MG63 (cell line): Measurements from ENCODE around the gene CRTC2. TPM values are rescaled to one million over a fixed set of nuclear protein-coding genes. Genes with fewer than 3 reads are reported as not detected.
A peak's percentile ranks its signal among the peaks of the same experiment; 100 is the strongest.
"Not testable (repeated sequence)": the region's sequence is repeated elsewhere in the genome, so short reads cannot be mapped to it uniquely, and the experiment has no call there.

Experiments
- DNase-seq: peaks from one replicate; pipeline ENCODE4 v3.0.0-alpha.2; 2020
- H3K27me3 ChIP-seq: fragments of 250-450 bp; sonication (Bioruptor Pico); 2 replicates; pipeline ENCODE4 v1.5.1; 2020; ENCODE audit warnings: mild to moderate bottlenecking, moderate library complexity
- H3K36me3 ChIP-seq: fragments of 250-450 bp; sonication (Bioruptor Pico); 2 replicates; pipeline ENCODE4 v1.5.1; 2020; ENCODE audit warnings: mild to moderate bottlenecking, moderate library complexity
- H3K4me3 ChIP-seq: fragments of 250-450 bp; sonication (Bioruptor Pico); 2 replicates; pipeline ENCODE4 v1.5.1; 2020; ENCODE audit warnings: mild to moderate bottlenecking, moderate library complexity
- H3K9me3 ChIP-seq: fragments of 250-450 bp; sonication (Bioruptor Pico); 2 replicates; pipeline ENCODE4 v1.5.1; 2020; ENCODE audit warnings: mild to moderate bottlenecking, moderate library complexity
- total RNA-seq: library from RNA; depleted of rRNA; stranded (reverse); fragments of >200 nt; shearing (Covaris generic); gene quantifications from 2 replicates; pipeline ENCODE4 v1.2.3, GENCODE V29; 2014; ENCODE audit warnings: low replicate concordance; rRNA removed

The CRTC2 gene, protein sequence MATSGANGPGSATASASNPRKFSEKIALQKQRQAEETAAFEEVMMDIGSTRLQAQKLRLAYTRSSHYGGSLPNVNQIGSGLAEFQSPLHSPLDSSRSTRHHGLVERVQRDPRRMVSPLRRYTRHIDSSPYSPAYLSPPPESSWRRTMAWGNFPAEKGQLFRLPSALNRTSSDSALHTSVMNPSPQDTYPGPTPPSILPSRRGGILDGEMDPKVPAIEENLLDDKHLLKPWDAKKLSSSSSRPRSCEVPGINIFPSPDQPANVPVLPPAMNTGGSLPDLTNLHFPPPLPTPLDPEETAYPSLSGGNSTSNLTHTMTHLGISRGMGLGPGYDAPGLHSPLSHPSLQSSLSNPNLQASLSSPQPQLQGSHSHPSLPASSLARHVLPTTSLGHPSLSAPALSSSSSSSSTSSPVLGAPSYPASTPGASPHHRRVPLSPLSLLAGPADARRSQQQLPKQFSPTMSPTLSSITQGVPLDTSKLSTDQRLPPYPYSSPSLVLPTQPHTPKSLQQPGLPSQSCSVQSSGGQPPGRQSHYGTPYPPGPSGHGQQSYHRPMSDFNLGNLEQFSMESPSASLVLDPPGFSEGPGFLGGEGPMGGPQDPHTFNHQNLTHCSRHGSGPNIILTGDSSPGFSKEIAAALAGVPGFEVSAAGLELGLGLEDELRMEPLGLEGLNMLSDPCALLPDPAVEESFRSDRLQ
- total RNA-seq = 0.96 and 3.6 TPM in 2 replicates

DNA sequence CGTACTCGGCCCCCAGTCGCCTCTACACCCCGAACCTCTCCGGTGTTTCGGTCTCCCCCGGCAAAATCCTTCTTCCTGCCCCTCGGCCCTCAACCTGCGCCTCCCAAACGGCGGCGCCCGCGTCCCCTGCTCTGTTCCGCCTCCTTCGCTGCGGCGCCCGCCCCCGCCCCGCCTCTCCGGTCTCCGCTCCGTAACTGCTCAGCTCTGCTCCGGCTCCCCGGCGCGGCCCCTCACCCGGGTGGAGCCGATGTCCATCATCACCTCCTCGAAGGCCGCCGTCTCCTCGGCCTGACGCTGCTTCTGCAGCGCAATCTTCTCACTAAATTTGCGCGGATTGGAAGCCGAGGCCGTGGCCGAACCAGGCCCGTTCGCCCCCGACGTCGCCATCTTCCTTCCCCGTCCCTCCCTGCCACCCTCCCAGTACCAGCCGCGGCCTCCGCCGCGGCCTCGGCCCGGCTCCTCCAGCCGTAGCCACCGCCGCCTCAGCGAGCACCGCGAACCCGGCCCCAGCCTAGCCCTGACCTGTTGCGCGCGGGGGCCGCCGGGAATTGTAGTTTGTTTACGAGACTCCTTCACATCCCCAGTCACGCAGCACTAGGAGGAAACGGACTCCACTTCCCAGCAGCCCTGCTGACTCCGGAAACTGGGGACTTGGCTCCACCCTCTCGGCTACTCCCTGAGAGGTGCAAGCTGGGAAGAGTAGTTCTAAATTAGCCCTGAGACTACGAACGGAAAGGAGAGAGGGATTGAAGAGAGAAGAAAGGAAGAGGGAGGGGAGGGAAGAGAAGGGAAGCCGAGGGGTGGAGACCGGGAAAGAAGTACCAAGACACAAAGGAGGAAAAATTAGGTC lies at the start of gene CRTC2:
TSS of gene CRTC2 (minus strand) at position 502 of the 850 bp plus-strand sequence. CDS start at position 387, 115 bp downstream.
- Histone ChIP-seq H3K36me3 (peaks cover 42% of the 10 kb centered on the region), H3K27me3 (no peaks in the 10 kb centered on the region), H3K9me3 (no peaks in the 10 kb centered on the region), H3K4me3 (peak within 1 kb of the TSS; percentile 78)
- DNase-seq = peak; percentile 100

DNA sequence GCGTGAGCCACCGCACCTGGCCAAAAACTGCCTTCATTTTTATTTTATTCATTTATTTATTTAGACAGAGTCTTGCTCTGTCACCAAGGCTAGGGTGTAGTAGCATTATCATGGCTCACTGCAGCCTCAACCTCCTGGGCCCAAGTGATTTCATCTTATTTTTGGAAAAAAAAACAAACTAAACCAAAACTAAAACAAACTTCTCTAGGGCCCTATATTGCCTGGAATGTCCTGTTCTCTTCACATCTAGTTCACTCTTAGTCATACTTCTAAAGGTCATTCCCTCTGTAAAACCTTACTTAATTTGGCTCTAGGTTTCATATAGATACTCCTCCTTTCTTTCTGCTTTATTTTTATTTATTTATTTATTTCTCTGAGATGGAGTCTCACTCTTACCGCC lies 47.7 kb upstream of the CRTC2 start:
- DNase-seq = no peak

DNA sequence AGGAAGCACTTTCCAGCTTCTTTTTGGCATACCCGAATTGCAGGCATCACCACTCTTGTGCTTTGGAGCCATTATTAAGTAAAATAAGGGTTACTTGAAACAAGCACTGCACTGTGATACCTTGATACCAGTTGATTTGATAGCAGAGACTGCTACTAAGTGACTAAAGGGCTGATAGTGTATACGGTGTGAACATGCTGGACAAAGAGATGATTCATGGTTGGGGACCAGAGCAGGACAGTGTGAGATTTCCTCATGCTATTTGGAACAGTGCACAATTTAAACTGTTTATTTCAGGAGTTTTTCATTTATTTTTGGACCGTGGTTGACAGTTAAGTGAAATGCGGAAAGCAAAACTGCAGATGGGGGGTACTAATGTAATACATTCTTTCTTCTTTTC lies 42.0 kb upstream of the CRTC2 start:
- H3K27me3 ChIP-seq = no peaks in the 10 kb centered on the region
- no peaks in the 10 kb centered on the region for H3K9me3 ChIP-seq
- peaks cover 3% of the 10 kb centered on the region; the same call in 1 of the 2 replicates for H3K36me3 ChIP-seq
- no peak overlapping the region for H3K4me3 ChIP-seq
- no peak for DNase-seq

More for the DNA sequence above, 47.7 kb upstream of the CRTC2 start:
- no peaks in the 10 kb centered on the region for H3K36me3 ChIP-seq
- H3K4me3 ChIP-seq = no peak overlapping the region
- no peaks in the 10 kb centered on the region for H3K27me3 ChIP-seq
- H3K9me3 ChIP-seq = no peaks in the 10 kb centered on the region

DNA sequence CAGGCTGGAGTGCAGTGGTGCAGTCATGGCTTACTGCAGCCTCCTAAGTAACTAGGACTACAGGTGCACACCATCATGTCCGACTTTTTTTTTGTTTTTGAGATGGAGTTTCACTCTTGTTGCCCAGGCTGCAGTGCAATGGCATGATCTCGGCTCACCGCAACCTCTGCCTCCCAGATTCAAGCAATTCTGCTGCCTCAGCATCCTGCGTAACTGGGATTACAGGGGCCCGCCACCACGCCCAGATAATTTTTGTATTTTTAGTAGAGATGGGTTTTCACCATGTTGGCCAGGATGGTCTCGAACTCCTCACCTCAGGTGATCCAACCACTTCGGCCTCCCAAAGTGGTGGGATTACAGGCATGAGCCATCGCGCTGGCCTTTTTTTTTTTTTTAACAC lies 38.5 kb upstream of the CRTC2 start:
- not testable (repeated sequence) for H3K4me3 ChIP-seq, H3K27me3 ChIP-seq, DNase-seq, H3K9me3 ChIP-seq
- peaks cover 38% of the 10 kb centered on the region for H3K36me3 ChIP-seq

DNA sequence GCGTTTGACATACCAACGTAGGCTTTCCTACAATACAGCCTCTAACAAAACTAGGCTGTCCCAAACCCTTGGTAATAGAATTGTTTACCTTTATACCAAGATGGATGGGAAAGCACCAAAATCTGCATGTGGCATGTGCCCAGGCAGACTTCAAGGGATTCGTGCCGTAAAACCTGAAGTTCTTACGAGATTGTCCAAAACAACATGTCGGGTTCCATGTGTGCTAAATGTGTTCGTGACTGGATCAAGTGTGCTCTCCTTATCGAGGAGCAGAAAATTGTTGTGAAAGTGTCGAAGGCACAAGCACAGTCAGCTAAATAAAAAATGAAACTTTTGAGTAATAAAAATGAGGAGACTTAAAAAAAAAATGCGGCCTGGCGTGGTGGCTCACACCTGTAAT lies 37.2 kb upstream of the CRTC2 start:
- H3K27me3 ChIP-seq = no peaks in the 10 kb centered on the region
- peaks cover 50% of the 10 kb centered on the region for H3K36me3 ChIP-seq
- no peak for DNase-seq
- no peaks in the 10 kb centered on the region for H3K9me3 ChIP-seq
- no peak overlapping the region for H3K4me3 ChIP-seq

DNA sequence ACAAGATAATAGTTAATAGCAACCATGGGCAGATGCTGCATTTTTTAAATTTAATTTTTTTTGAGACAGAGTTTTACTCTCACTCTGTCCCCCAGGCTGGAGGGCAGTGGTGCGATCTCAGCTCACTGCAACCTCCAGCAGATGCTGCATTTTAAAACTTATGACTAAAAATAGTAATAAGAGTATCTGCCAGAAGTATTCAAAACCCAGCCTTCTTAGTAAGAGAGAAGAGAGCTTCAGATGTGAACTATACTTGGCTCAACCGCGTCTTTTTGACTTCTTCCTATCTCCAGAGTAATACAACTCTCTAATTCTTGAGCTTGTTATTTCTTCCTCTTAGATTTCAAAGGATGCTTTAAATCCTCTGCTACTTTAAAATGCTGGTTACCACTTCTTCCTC lies 36.8 kb upstream of the CRTC2 start:
- H3K36me3 ChIP-seq = peaks cover 51% of the 10 kb centered on the region
- no peaks in the 10 kb centered on the region for H3K27me3 ChIP-seq
- H3K4me3 ChIP-seq = no peak overlapping the region
- H3K9me3 ChIP-seq = no peaks in the 10 kb centered on the region
- DNase-seq = no peak

DNA sequence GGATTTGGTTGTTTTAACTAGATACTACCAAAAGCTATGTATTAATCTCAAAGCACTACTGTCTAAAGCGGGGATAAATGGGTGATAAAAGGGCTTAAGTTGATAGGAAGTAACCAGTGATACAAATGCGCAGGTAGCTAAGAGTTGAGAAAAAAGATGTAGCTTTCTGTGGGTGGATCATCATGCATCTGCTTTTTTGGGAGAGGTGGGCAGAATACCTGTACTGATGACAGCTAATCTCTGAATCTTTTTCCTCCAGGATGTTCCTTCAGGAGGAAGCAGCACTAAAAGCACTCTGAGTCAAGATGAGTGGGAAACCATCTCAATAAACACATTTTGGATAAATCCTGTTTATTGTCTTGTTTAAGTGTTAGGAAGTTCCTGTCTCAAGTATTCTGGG lies 33.4 kb upstream of the CRTC2 start:
- Histone ChIP-seq H3K27me3 (no peaks in the 10 kb centered on the region), H3K36me3 (peaks cover 51% of the 10 kb centered on the region), H3K9me3 (no peaks in the 10 kb centered on the region), H3K4me3 (peak overlapping the region; percentile 96)
- DNase-seq = no peak

DNA sequence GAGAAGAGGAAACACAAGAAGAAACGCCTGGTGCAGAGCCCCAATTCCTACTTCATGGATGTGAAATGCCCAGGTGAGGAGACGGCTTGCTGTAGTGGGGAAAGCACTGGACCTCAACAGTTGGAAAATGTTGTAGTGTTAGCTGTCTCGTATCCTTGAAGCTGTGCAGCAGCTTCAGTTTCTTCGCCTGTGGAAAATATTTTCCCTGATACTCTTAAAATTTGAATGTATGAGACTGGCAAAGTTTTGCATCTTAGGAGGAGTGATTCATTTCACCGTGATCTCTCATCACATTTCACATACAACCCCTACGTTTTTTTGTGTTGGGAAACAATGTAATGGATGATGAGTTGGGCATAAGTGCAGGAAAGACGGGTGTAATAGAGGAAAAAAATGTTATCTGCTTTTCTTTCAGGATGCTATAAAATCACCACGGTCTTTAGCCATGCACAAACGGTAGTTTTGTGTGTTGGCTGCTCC lies 32.8 kb upstream of the CRTC2 start:
- Histone ChIP-seq H3K9me3 (no peaks in the 10 kb centered on the region), H3K4me3 (peak overlapping the region; percentile 96), H3K36me3 (peaks cover 51% of the 10 kb centered on the region), H3K27me3 (no peaks in the 10 kb centered on the region)
- DNase-seq = no peak

DNA sequence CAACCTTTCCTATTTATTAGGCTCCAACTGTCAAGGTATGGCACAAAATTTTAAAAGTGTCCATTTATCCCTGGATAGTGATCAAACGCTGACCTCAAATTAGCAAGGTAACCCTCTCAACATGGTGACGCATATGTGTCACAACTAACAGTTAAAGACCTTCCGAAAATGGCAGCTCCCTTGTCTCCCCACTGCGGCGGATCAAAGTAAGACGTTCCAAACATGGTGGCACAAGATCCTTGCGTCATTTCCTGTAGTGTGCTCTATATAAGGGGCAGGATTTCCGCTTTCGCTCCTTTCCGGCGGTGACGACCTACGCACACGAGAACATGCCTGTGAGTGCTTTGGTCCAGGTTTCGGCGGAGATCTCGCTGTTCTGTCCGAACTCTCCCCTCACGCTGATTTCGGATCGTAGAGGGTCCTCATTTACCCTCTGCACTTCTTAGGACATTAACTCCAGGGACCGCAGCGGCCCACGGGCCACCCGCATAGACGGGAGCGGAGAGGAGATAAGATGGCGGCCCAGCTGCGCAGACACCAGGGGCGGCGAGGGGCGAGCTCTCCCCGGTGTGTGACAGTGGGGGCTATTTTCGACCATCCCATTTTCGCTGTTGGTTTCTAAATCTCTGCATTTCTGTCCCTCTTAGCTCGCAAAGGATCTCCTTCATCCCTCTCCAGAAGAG lies 32.2 kb upstream of the CRTC2 start, which contains the start of gene RPS27:
TSS of gene RPS27 (plus strand) at position 295 of the 683 bp plus-strand sequence. CDS start at position 330, 35 bp downstream.
- H3K36me3 ChIP-seq = peaks cover 50% of the 10 kb centered on the region
- peak within 1 kb of the TSS; percentile 96 for H3K4me3 ChIP-seq
- peak; percentile 93 for DNase-seq
- H3K27me3 ChIP-seq = no peaks in the 10 kb centered on the region
- no peaks in the 10 kb centered on the region for H3K9me3 ChIP-seq

DNA sequence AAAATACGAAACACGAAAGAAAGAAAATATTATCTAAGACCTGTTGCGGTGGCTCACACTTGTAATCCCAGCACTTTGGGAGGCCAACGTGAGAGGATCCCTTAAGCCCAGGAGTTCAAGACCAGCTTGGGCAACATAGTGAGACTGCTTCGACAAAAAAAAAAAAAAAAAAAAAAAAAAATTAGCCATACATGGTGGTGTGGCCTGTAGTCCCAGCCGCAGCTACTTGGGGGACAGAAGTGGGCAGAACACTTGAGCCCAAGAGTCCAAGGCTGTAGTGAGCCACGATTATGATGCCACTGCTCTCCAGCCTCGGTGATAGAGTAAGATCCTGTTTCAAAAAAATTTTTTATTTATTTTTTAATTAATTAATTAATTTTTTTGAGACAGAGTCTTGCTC lies 29.2 kb upstream of the CRTC2 start:
- Histone ChIP-seq H3K9me3 (no peaks in the 10 kb centered on the region), H3K4me3 (no peak overlapping the region), H3K27me3 (no peaks in the 10 kb centered on the region), H3K36me3 (peaks cover 30% of the 10 kb centered on the region)
- no peak for DNase-seq

DNA sequence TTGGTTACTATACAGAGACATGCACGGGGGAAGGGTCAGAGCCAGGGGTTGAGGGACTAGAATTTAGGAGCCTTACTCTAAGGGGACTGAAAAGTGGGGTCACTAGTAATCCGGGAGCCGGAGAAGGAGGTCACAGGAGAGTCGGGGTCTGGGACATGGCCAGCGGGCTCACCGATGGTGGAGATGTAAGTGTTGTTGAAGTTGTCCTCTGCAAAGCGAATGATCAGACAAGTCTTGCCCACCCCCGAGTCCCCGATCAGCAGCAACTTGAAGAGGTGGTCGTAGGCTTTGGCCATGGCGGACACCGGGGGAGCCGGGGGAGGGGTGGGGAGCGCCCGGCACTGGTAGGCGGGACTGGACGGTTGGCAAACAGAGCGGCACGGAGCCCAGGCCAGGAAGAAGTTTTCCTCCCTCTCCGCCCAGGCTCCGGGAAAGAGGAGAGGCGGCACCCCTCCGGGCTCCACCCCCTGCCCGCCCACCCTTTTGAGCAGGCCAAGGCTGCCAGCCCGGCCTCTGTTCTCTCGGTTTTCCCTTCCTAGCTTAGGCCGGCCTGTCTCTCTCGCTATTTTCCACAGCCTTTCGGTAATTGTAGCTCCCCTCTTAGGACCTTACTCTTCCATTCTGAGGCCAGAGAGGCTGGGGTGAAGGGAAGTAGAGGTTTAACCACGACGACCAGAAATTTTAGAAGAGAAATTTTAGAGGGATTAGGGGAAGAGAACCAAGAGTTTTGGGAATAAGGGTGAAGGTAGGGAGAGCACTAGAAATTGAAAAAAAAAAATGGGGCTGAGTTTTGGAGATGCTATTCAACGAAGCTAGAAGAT lies 27.7 kb upstream of the CRTC2 start, which contains the start of gene RAB13:
TSS of gene RAB13 (minus strand) at position 399 of the 821 bp plus-strand sequence. CDS start at position 296, 103 bp downstream.
- Histone ChIP-seq H3K36me3 (peaks cover 23% of the 10 kb centered on the region), H3K9me3 (no peaks in the 10 kb centered on the region), H3K27me3 (no peaks in the 10 kb centered on the region), H3K4me3 (peak within 1 kb of the TSS; percentile 72)
- peak; percentile 92 for DNase-seq

DNA sequence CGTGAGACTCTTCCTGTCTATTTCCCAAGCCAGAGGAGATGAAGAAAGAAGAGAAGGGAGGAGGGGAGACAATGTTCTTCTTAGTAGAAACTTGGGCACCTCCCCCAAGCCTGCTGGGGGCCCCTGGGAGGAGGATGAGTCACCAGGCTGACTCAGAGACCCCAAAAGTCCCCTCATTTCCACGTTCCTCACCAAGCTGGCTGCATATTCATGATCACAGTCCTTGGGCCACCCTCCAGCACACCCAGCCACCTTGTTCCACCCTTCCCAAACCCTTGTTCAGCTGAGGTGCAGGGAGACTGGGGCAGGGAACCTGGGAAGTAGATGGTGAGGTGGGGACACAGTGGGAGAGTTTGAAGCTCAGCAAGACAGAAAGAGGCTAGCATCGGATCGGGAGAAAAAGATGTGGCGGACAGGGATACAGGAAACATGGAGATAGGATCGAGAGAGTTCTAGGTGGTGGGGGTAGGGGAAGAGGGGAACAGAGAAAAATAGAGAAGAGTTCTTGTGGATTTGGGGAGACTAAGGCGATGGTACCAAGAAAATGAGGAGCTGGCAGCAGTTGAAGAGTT lies 27.0 kb upstream of the CRTC2 start:
- peaks cover 17% of the 10 kb centered on the region for H3K36me3 ChIP-seq

DNA sequence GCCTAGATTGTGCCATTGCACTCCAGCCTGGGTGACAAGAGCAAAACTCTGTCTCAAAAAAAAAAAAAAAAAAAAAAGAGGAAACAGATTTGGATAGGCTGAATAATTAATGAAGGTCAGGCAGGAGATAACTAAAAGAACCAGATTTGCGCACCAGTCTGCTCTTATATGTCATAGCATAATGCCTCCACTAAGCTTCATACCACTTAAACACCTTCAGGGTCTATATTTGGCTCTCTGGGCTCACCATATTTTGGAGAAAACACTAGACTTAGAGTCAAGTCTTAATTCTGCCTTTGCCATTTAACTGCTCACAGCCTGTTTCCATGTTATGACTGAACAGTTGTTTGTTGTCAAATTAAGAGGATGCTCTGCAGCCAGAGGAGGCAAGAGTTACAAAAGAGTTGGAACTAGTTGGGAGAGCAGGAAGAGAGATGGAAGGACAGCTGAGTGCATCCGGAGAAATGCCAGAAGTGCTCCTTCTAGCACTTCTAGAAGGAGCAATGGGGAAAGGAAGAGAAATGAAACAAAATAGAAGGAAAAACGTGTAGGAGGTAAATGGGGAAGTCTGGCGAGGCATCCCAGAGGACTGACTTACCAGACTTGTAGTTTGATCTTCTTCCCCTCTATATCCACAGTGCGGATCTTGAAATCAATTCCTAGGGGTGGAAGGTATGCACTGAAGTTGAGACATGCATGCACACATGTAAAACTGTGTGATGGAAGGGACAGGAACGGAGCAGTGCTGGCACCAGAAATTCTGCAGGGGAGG lies 25.9 kb upstream of the CRTC2 start:
- H3K4me3 ChIP-seq = no peak overlapping the region
- H3K9me3 ChIP-seq = no peaks in the 10 kb centered on the region
- H3K36me3 ChIP-seq = peaks cover 19% of the 10 kb centered on the region
- no peak for DNase-seq
- H3K27me3 ChIP-seq = no peaks in the 10 kb centered on the region

More for the DNA sequence above, 27.0 kb upstream of the CRTC2 start:
- no peaks in the 10 kb centered on the region for H3K9me3 ChIP-seq
- DNase-seq = no peak
- peak overlapping the region; percentile 72 for H3K4me3 ChIP-seq
- no peaks in the 10 kb centered on the region for H3K27me3 ChIP-seq

DNA sequence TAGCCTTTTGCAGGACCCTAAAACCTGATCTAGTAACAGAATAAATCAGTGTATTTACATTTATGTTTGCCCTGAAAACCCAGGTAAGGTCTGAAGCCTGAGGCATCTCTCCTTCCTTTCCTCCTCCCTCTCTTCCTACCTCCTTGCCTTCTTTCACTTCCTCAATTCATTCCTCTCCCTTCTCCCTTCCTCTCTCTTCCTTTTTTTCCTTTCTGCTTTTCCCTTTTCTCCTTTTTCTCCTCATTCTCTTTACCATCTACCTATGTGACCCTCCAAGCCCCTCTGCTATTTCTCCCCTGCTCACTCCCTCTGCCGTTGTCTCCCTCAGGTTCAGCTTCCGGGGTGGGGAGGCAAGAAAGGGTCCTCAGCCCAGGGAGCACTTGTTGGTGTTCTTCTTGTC lies 23.3 kb upstream of the CRTC2 start:
- not testable (repeated sequence) for H3K9me3 ChIP-seq, H3K27me3 ChIP-seq, DNase-seq, H3K4me3 ChIP-seq
- H3K36me3 ChIP-seq = peaks cover 27% of the 10 kb centered on the region
